Psoas muscle (tissue), 8 donors: Measurements from ENCODE around the gene STOX2. TPM values are rescaled to one million over a fixed set of nuclear protein-coding genes. Genes with fewer than 3 reads are reported as not detected.

Experiments used
- ATAC-seq, 4 donors: fragments of 200-7000 bp; cut with Tn5 transposase; one replicate each; pipeline ENCODE4 v1.9.1; 2020; ENCODE audit warnings: moderate library complexity in 3 of 4, mild to moderate bottlenecking in 2 of 4
- DNase-seq, 2 donors: peaks; one replicate each; pipeline ENCODE4 v3.0.0-alpha.2; 2020
- H3K27ac ChIP-seq: fragments of 200-600 bp; one replicate; pipeline ENCODE4 v1.8.0; 2022
- H3K27me3 ChIP-seq, 3 donors: fragments of 200-600 bp in 1 of 3; one replicate each; pipeline versions ENCODE4 v1.6.1 to v1.8.0; 2013 to 2022; ENCODE audit warnings: low read length in 2 of 3, mild to moderate bottlenecking in 2 of 3, moderate library complexity in 1 of 3; ENCODE audit not compliant: insufficient read depth in 3 of 3
- H3K36me3 ChIP-seq, 2 donors: fragments of 200-600 bp in 1 of 2; one replicate each; pipeline versions ENCODE4 v1.6.1 to v1.8.0; 2013 to 2022; ENCODE audit warnings: low read depth in 1 of 2, mild to moderate bottlenecking in 1 of 2, moderate library complexity in 1 of 2; ENCODE audit not compliant: insufficient read depth in 1 of 2
- H3K4me1 ChIP-seq: fragments of 200-600 bp; one replicate; pipeline ENCODE4 v1.8.0; 2022
- H3K4me3 ChIP-seq: fragments of 200-600 bp; one replicate; pipeline ENCODE4 v1.8.0; 2022; ENCODE audit warnings: mild to moderate bottlenecking
- H3K9me3 ChIP-seq: fragments of 200-600 bp; one replicate; pipeline ENCODE4 v1.8.0; 2022
- CTCF ChIP-seq: fragments of 200-600 bp; IDR thresholded peaks from one replicate; pipeline ENCODE4 v1.8.0; 2022; ENCODE audit warnings: antibody characterized with exemption
- WGBS, 3 donors: extraction: QIAGEN DNeasy Blood & Tissue Kit; methylation state at CpG; one replicate each; pipeline versions ENCODE4 v1.1.6 to v1.1.7; 2013; 5-methylcytosine and 5-hydroxymethylcytosine counted together
- intact Hi-C, 2 donors: fragments of 100-400 bp; cut with DNase I; formaldehyde crosslinking; loops; one replicate each; pipeline versions ENCODE4 v1.11.0 to v1.14.2; 2022
- polyA plus RNA-seq, 3 donors: library from polyadenylated mRNA; stranded (reverse); fragments of 200-250 nt; gene quantifications; one replicate each; pipeline ENCODE4 v1.2.3, GENCODE V29; 2013
- total RNA-seq, 4 donors: library from RNA; stranded (reverse); fragmentation: NEBNext Ultra II Directional in 2 of 4; extraction: Animal tissue kit (Norgen Biotek cat#: 25700) in 2 of 4; gene quantifications; one replicate each; pipeline versions ENCODE4 v1.2.1 to v1.2.4, GENCODE V29; 2021 to 2023
- donor health status: healthy with polysubstance abuse.
- donor health status: DM: no; HTN: no; CAD: no; lungs with moderate emphysema.
- donor health status: Bipolar disorder and iron deficiency.
- donor health status: healthy.
- donor health status: DM: yes; HTN: yes; CAD: no.
- donor health status: DM: no; HTN: no; CAD: no.
- donor health status: DM: no; HTN: no; CAD: no.
- donor health status: DM: yes; HTN: yes; CAD: no.

The STOX2 gene
- total and polyA plus RNA-seq, 7 donors: 0.41 to 9.3 (median 3.4) TPM

GRCh38 chr4:184019076-184019475 is 114.0 kb downstream of the STOX2 start:
- no peak for TF ChIP-seq CTCF
- DNase-seq (no peak), ATAC-seq (no peak)
- H3K27ac ChIP-seq: no peak overlapping the region
- H3K36me3 ChIP-seq: peaks cover 0 to 15% of the 10 kb centered on the region in 2 donors
- whole genome bisulfite sequencing, 3 donors: 26 to 30% (median 29%) methylated on average over 1 of the region's 1 CpG
- H3K9me3 ChIP-seq: no peaks in the 10 kb centered on the region
- H3K27me3 ChIP-seq: no peaks in the 10 kb centered on the region
- no peak overlapping the region for H3K4me3 ChIP-seq
- intact Hi-C loops: no loop called here
- peaks cover 9% of the 10 kb centered on the region for H3K4me1 ChIP-seq

GRCh38 chr4:184019667-184020623 is 114.8 kb downstream of the STOX2 start:
- Histone ChIP-seq H3K36me3 (peaks cover 0 to 15% of the 10 kb centered on the region in 2 donors), H3K27ac (peak overlapping the region; percentile 1), H3K4me1 (peaks cover 9% of the 10 kb centered on the region), H3K4me3 (peak overlapping the region; percentile 42), H3K27me3 (no peaks in the 10 kb centered on the region), H3K9me3 (no peaks in the 10 kb centered on the region)
- intact Hi-C loops: no loop called here
- TF ChIP-seq CTCF: no peak
- no peak for DNase-seq
- peak in 3 of 4 donors; percentile 46 to 68 (median 66) for ATAC-seq
- 18 to 23% (median 22%) methylated on average over 26 of the region's 26 CpGs for WGBS, 3 donors

GRCh38 chr4:184021389-184021788 is 116.3 kb downstream of the STOX2 start:
- Histone ChIP-seq H3K27ac (no peak overlapping the region), H3K36me3 (peaks cover 0 to 15% of the 10 kb centered on the region in 2 donors), H3K4me1 (peaks cover 9% of the 10 kb centered on the region), H3K4me3 (no peak overlapping the region), H3K27me3 (no peaks in the 10 kb centered on the region), H3K9me3 (no peaks in the 10 kb centered on the region)
- WGBS, 3 donors: 85 to 87% (median 86%) methylated on average over 3 of the region's 3 CpGs
- no peak for TF ChIP-seq CTCF
- ATAC-seq (no peak), DNase-seq (no peak)
- intact Hi-C loops: no loop called here

- ATAC-seq (no peak), DNase-seq (no peak)
- WGBS, 3 donors: 74 to 80% (median 80%) methylated on average over 9 of the region's 9 CpGs
- H3K4me1 ChIP-seq: peaks cover 9% of the 10 kb centered on the region
- no peak overlapping the region for H3K4me3 ChIP-seq
- intact Hi-C loops: no loop called here
- no peak for TF ChIP-seq CTCF
- no peaks in the 10 kb centered on the region for H3K9me3 ChIP-seq
- H3K27ac ChIP-seq: no peak overlapping the region
- H3K27me3 ChIP-seq: no peaks in the 10 kb centered on the region
- peaks cover 0 to 7% of the 10 kb centered on the region in 2 donors for H3K36me3 ChIP-seq
Measured at GRCh38 chr4:184022679-184023383, 117.7 kb downstream of the STOX2 start.
